ENCODE results near the gene ATXN3.

Gene ATXN3

DNA sequence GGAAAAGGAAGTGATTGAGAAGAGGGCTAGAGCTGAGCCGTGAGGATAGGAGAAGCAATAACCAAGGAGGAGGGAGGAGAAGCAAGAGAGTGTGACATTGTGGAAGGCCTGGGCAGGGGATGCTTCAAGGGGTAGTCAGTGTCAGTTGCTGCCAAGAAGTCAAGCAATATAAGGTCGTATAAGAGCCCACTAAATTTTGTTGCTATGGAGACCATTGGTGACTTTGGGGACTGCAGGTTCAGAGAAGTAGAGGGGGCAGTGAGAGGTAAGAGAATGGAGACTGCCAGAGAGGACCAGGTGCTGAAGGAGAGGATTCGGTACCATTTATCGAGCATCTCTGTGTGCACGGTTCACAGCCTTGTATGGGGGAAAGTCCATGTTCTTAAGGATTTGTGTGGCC lies 3.1 kb upstream of the ATXN3 start:
- TF ChIP-seq, protein P1, sequence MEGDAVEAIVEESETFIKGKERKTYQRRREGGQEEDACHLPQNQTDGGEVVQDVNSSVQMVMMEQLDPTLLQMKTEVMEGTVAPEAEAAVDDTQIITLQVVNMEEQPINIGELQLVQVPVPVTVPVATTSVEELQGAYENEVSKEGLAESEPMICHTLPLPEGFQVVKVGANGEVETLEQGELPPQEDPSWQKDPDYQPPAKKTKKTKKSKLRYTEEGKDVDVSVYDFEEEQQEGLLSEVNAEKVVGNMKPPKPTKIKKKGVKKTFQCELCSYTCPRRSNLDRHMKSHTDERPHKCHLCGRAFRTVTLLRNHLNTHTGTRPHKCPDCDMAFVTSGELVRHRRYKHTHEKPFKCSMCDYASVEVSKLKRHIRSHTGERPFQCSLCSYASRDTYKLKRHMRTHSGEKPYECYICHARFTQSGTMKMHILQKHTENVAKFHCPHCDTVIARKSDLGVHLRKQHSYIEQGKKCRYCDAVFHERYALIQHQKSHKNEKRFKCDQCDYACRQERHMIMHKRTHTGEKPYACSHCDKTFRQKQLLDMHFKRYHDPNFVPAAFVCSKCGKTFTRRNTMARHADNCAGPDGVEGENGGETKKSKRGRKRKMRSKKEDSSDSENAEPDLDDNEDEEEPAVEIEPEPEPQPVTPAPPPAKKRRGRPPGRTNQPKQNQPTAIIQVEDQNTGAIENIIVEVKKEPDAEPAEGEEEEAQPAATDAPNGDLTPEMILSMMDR (IDR thresholded peaks at IDR 0.05; ENCODE audit: borderline replicate concordance, control extremely low read depth, extremely low read depth, insufficient read depth, missing control alignments), result no peak
- in situ Hi-C loops (cut with MboI; ENCODE audit: low sequenced_read_pairs, unreplicated experiment), result no loop called here
- DNase-seq (ENCODE audit: low spot score), result no peak

GRCh38 chr14:92108345-92109254 lies 2.2 kb upstream of the ATXN3 start:
- no peak for DNase-seq (ENCODE audit: low spot score)
- in situ Hi-C loops (cut with MboI; ENCODE audit: low sequenced_read_pairs, unreplicated experiment), result no loop called here
- TF ChIP-seq, protein P1 (IDR thresholded peaks at IDR 0.05; ENCODE audit: borderline replicate concordance, control extremely low read depth, extremely low read depth, insufficient read depth, missing control alignments), result no peak

GRCh38 chr14:92105893-92106142 lies 564 bp downstream of the ATXN3 start:
- TF ChIP-seq, protein P1 (IDR thresholded peaks at IDR 0.05; ENCODE audit: borderline replicate concordance, control extremely low read depth, extremely low read depth, insufficient read depth, missing control alignments), result no peak
- in situ Hi-C loops (cut with MboI; ENCODE audit: low sequenced_read_pairs, unreplicated experiment), result no loop called here
- DNase-seq (ENCODE audit: low spot score), result no peak

DNA sequence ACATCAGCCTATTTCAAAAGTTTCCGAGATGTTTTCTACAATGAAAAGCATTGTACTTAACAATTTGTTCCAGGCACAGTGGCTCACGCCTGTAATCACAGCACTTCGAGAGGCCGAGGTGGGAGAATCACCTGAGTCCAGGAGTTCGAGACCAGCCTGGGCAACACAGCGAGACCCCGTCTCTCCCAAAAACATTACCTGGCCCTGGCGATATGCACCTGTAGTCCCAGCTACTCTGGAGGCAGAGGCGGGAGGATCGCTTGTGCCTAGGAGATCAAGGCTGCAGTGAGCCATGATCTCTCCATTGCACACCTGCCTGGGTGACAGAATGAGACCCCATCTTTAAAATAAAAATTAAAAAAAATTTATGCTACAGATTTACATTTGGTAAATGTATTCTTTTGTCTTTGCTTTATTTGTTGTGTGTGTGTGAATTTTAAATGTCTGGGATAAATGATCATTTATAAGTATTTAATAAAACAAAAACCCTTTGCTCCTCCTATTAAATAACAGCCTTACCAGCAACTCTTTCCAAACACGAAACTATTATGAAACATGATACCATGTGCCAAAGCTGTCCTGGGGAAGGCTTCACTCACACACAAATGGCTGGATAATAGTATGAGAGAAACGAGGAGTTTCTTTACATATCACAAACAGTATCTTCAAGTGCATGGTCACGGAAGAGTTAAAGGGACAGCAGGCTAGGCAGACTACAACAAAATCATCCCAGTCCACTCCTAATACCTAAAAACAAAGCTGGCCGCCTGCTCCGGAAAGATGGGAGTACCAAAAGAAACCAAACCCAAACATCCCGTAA lies 1.1 kb downstream of the ATXN3 start:
- DNase-seq (ENCODE audit: low spot score), result peak; percentile 38
- in situ Hi-C loops (cut with MboI; ENCODE audit: low sequenced_read_pairs, unreplicated experiment), result no loop called here
- TF ChIP-seq, protein P1 (IDR thresholded peaks at IDR 0.05; ENCODE audit: borderline replicate concordance, control extremely low read depth, extremely low read depth, insufficient read depth, missing control alignments), result no peak

- in situ Hi-C loops (cut with MboI; ENCODE audit: low sequenced_read_pairs, unreplicated experiment), result no loop called here
- DNase-seq (ENCODE audit: low spot score), result no peak
- TF ChIP-seq, protein P1 (IDR thresholded peaks at IDR 0.05; ENCODE audit: borderline replicate concordance, control extremely low read depth, extremely low read depth, insufficient read depth, missing control alignments), result no peak
Measured at GRCh38 chr14:92103363-92103989, 2.9 kb downstream of the ATXN3 start.

- in situ Hi-C loops (cut with MboI; ENCODE audit: low sequenced_read_pairs, unreplicated experiment), result no loop called here
- TF ChIP-seq, protein P1 (IDR thresholded peaks at IDR 0.05; ENCODE audit: borderline replicate concordance, control extremely low read depth, extremely low read depth, insufficient read depth, missing control alignments), result no peak
- no peak for DNase-seq (ENCODE audit: low spot score)
Measured at GRCh38 chr14:92099802-92100201, 6.6 kb downstream of the ATXN3 start.
